HS-5 (cell line): Measurements from ENCODE around the gene UPF1.

Experiments
- DNase-seq: peaks from one replicate; pipeline ENCODE4 v3.0.0-alpha.2; 2012; ENCODE audit warnings: low read depth

UPF1 gene

DNA sequence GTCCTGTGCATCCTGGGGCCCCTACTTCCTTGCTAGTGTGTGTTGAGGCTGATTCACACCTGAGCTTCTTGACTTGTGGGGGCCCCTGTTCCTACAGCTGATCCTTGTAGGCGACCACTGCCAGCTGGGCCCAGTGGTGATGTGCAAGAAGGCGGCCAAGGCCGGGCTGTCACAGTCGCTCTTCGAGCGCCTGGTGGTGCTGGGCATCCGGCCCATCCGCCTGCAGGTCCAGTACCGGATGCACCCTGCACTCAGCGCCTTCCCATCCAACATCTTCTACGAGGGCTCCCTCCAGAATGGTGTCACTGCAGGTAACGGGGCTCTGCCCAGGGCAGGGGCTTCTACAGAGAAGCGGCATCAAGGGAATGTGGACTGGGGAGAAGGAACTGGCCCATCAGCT lies 25.5 kb downstream of the UPF1 start:
- no peak for DNase-seq

DNA sequence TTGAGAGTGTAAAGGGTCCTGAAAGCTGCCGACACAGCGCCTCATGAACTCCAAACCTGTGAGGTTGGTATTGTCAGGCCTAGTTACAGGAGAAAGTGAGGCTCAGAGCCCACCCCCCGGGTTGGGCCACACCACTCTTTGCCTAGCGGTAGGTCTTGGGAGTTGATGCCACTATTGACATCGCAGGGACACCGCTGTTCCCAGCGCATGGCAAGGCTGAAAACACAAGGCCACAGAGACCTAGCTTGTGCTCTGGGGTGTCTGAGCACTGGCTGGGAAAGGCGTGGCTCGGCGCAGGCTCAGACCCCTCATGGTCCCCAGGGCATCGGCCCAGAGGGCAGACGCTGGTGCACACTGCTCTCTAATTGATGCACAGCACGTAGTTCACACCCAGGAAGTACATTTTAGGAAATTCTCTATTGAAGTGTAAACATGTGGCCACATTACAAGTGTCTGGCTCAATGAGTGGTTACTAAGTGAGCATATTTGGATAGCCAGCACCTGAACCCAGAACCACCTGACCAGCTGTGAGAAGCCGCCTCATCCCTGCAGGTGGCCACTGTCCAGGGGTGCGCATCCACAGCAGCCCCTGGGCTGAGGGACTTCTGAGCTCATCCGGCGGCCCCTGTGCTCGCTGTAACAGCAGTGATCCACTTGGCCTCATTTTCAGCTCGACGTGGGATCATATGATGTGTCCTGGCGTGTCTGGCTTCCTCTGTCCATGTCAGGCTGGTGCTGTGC lies 27.3 kb downstream of the UPF1 start:
- no peak for DNase-seq

DNA sequence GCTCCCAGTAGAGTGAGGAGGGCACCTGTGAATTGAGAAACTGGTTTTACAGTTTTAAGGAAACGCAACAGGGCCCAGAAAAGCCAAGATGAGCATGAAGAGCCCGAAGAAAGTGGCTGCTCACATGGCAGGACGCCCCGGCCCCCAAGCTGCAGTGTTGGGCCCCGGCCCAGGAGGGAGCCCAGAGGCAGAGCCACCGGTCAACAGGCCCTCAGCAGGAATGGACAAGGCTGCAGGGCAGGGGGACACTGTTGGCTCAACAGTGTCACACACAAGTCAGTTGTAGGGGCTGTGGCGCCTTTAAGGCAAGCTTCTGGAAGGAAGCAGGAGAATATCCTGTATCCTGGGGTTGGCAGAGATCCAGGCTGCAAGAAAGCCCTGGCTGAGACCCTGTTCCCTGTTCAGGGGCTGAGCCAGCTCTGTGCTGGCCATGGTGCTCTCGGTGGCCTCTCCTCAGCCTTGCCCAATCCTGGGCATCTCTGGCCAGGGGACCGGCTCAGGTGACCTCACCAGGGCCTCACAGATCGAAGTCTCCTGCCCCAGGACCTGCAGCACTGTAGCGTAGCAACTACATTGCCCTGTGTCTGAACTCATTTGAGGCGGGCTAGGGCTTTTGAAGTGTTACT lies 28.0 kb downstream of the UPF1 start:
- no peak for DNase-seq

- no peak for DNase-seq
Observed at GRCh38 chr19:18860302-18860700, 28.5 kb downstream of the UPF1 start.

GRCh38 chr19:18860725-18861124 lies 29.0 kb downstream of the UPF1 start:
- no peak for DNase-seq

- no peak for DNase-seq
Observed at GRCh38 chr19:18861235-18861634, 29.5 kb downstream of the UPF1 start.

DNA sequence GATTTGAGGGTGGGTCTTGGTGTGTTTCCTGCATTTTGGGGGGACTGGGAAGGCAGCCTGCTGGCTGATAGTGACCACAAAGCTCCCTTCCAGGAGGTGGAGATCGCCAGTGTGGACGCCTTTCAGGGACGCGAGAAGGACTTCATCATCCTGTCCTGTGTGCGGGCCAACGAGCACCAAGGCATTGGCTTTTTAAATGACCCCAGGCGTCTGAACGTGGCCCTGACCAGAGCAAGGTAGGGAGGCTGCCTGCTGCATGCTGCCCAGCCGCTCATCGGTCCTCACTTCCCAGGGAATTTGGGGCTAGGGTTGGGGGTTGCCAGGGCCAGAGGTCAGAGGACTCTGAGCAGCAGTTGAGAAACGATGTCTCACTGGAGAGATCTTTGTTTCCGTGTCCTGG lies 30.2 kb downstream of the UPF1 start:
- no peak for DNase-seq

GRCh38 chr19:18862976-18863842 lies 31.4 kb downstream of the UPF1 start:
- no peak for DNase-seq

GRCh38 chr19:18863843-18864362 lies 32.1 kb downstream of the UPF1 start:
- no peak for DNase-seq

DNA sequence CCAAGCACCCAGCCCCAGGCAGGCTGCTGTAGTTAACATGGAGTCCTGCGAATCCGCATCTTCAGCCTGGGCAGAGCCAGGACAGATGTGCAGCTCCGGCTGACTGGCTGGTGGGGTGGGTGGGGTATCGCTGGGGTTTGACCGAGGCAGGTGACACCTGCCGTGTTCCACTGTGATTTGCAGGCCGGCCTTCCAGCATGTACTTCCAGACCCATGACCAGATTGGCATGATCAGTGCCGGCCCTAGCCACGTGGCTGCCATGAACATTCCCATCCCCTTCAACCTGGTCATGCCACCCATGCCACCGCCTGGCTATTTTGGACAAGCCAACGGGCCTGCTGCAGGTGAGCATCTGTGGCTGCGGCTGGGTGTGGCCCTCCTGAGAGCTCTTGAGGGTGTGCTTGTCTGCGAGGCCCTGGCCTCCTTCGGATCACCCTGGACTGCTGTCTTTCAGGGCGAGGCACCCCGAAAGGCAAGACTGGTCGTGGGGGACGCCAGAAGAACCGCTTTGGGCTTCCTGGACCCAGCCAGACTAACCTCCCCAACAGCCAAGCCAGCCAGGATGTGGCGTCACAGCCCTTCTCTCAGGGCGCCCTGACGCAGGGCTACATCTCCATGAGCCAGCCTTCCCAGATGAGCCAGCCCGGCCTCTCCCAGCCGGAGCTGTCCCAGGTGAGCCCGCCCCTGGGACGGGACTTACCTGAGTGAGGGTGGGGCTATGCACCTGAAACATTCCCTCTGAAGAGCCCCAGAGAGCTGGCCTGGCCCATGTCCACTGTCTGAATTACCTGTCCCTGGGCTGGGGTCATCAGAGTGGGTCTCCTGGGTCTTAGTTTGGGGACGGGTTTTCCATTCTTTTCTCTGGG lies 33.6 kb downstream of the UPF1 start:
- DNase-seq, result no peak

- DNase-seq, result no peak
Observed at GRCh38 chr19:18865973-18866799, 34.4 kb downstream of the UPF1 start.

DNA sequence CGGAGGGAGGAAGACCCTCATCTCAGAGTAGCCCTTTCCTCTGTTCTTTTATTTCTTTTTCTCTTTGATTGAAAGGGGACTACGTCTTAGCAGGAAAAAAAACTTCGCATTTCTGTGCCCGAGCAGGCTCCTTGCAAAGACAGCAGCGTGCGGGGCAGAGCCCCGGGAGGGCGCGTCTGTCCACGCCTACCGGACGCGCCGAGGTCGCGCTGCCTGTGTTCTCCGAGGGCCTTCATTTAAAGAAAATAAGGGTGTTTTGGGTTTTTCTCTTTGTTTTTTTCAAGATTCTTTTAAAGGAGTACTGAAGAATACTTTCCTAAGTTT lies 35.0 kb downstream of the UPF1 start:
- DNase-seq, result no peak

- no peak for DNase-seq
Observed at GRCh38 chr19:18867199-18867598, 35.4 kb downstream of the UPF1 start.

- DNase-seq, result no peak
Observed at GRCh38 chr19:18867751-18868150, 36.0 kb downstream of the UPF1 start.

DNA sequence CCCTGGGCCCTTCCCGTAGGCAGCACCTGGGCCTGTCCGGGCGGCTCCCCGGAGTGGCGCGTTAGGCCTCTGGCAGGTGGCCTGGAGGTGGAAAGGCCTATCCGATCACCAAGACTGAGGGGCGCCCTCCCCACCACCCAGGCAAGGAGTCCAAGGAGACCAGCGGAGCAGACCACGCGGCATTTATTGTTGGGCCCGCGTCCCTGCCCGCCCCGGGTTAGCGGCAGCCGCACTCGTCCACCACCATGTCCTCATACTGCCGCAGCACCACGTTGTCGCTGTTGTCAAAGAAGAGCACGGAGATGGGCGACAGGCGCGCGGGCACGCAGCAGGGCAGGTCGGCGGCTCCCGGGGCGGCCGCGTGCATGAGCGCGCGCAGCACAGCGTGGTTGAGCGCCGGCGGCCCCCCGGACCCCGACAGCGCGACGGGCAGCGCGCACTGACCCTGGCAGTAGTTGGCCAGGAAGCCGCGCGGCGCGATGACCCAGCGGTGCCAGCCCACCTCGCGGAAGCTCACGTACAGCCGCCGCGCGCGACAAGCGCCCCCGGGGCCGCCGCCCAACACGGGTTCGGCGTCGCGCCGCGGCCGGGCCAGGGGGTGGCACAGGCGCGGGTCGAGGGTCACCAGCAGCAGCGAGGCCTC lies 36.7 kb downstream of the UPF1 start:
- no peak for DNase-seq

- DNase-seq, result no peak
Observed at GRCh38 chr19:18869023-18869618, 37.4 kb downstream of the UPF1 start.

- no peak for DNase-seq
Observed at GRCh38 chr19:18869781-18870530, 38.2 kb downstream of the UPF1 start.

- no peak for DNase-seq
Observed at GRCh38 chr19:18870531-18871172, 38.9 kb downstream of the UPF1 start.

DNA sequence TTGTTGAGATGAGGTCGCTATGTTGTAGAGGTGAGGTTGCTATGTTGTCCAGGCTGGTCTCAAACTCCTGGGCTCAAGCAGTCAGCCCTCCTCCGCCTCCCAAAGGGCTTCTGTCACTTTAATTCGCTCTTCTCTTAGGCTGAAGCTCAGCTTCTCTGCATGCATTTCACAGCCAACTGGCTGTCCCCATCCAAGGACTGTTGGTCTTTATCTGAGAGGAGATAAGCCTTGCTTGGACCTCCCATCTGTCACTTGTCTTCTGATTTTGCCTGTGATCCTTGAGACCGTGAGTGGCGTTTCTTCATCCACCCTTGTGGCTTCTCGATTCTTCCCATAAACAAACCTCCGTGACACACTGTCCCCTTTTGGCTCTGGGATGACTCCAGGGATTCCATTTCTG lies 39.8 kb downstream of the UPF1 start:
- no peak for DNase-seq
